HCT116 (cell line): ENCODE results near the gene FBXL19. TPM values are rescaled to one million over a fixed set of nuclear protein-coding genes. Genes with fewer than 3 reads are reported as not detected.
A peak's percentile ranks its signal among the peaks of the same experiment; 100 is the strongest.

Experiments used
- ATAC-seq: fragments of 200-7000 bp; cut with Tn5 transposase; 2 replicates; pipeline ENCODE4 v1.9.1; 2020; ENCODE audit warnings: mild to moderate bottlenecking, moderate library complexity
- BruUV-seq: library from RNA; stranded (reverse); fragments of 400-500 nt; replicated peaks from 2 replicates; lab custom pipeline; 2021; lab: Mats Ljungman, UMichigan
- CTCF ChIA-PET: fragments of 300-600 bp; sonication (Branson Sonifier 250); formaldehyde crosslinking; loops from one replicate; lab custom pipeline; 2021; ENCODE audit warnings: antibody characterized with exemption; lab: Charles Lee
- POLR2A ChIA-PET: fragments of 300-600, 350-600 bp; sonication (Branson Sonifier 250); formaldehyde crosslinking; loops from one replicate; lab custom pipeline; 2021; ENCODE audit warnings: antibody characterized with exemption; lab: Charles Lee
- RAD21 ChIA-PET, 2 experiments: fragments of 300-600 bp; sonication (Branson Sonifier 250); formaldehyde crosslinking; loops; one replicate each; lab custom pipeline; 2023; ENCODE audit warnings: low total read pairs in 2 of 2; ENCODE audit not compliant: uncharacterized antibody in 2 of 2, unreplicated experiment in 2 of 2, low non-redundant PET in 1 of 2; lab: Charles Lee
- DNase-seq: peaks from one replicate; pipeline ENCODE4 v3.0.0-alpha.2; 2010; ENCODE audit warnings: low read depth, low spot score
- H2AFZ ChIP-seq: fragments of 200-600 bp; shearing (Covaris generic), sonication (generic); 2 replicates; pipeline ENCODE4 v1.6.1; 2017; ENCODE audit warnings: low read depth, mixed run types, mixed read lengths, antibody characterized with exemption, low read length; ENCODE audit not compliant: poor library complexity, severe bottlenecking
- H3K27ac ChIP-seq: 2 replicates; pipeline ENCODE4 v1.5.1; 2012; ENCODE audit warnings: low read depth, low read length
- H3K27me3 ChIP-seq: fragments of 200-600 bp; sonication (generic); 2 replicates; pipeline ENCODE4 v1.6.1; 2016; ENCODE audit warnings: mixed run types, low read length, mixed read lengths; ENCODE audit not compliant: insufficient read depth
- H3K36me3 ChIP-seq, 2 experiments: fragments of 200-500 bp in 1 of 2; fragments of 200-600 bp in 1 of 2; sonication (Bioruptor generic) in 1 of 2; sonication (generic) in 1 of 2; 2 replicates each; pipeline versions ENCODE4 v1.5.1 to v1.6.1; 2014 to 2016; ENCODE audit warnings: low read length in 2 of 2, inconsistent platforms in 1 of 2, mixed read lengths in 1 of 2, mixed run types in 1 of 2; ENCODE audit not compliant: insufficient read depth in 2 of 2, control insufficient read depth in 1 of 2
- H3K4me1 ChIP-seq, 2 experiments: fragments of 200-600 bp in 1 of 2; sonication (generic) in 1 of 2; 2 replicates each; pipeline versions ENCODE4 v1.5.1 to v1.6.1; 2012 to 2017; ENCODE audit warnings: low read length in 2 of 2, inconsistent platforms in 1 of 2, mild to moderate bottlenecking in 1 of 2, mixed read lengths in 1 of 2, mixed run types in 1 of 2, moderate library complexity in 1 of 2; ENCODE audit not compliant: insufficient read depth in 2 of 2, control insufficient read depth in 1 of 2
- H3K4me2 ChIP-seq: fragments of 200-600 bp; sonication (generic); 2 replicates; pipeline ENCODE4 v1.6.1; 2017; ENCODE audit warnings: mixed run types, low read length, mixed read lengths
- H3K4me3 ChIP-seq, 2 experiments: fragments of 200-600 bp in 1 of 2; sonication (generic) in 1 of 2; replicated peaks in 1 of 2; 2 replicates each; pipeline ENCODE4 v1.5.1; 2011 to 2016; ENCODE audit warnings: low read length in 2 of 2, control low read depth in 1 of 2, low read depth in 1 of 2, mild to moderate bottlenecking in 1 of 2, mixed read lengths in 1 of 2, mixed run types in 1 of 2
- H3K79me2 ChIP-seq: fragments of 200-600 bp; sonication (generic); 2 replicates; pipeline ENCODE4 v1.6.1; 2017; ENCODE audit warnings: mild to moderate bottlenecking, mixed run types, low read length, moderate library complexity, mixed read lengths; ENCODE audit not compliant: insufficient read depth
- H3K9ac ChIP-seq: fragments of 200-600 bp; sonication (generic); 2 replicates; pipeline ENCODE4 v1.6.1; 2016; ENCODE audit warnings: low read length, mixed read lengths
- H3K9me2 ChIP-seq: fragments of 200-600 bp; sonication (generic), shearing (Covaris generic); 2 replicates; pipeline ENCODE4 v1.6.1; 2017; ENCODE audit warnings: mixed run types, mild to moderate bottlenecking, moderate library complexity; ENCODE audit not compliant: insufficient read depth
- H3K9me3 ChIP-seq, 2 experiments: fragments of 200-500 bp in 1 of 2; fragments of 200-600 bp in 1 of 2; sonication (Bioruptor generic) in 1 of 2; sonication (generic) in 1 of 2; 2 replicates each; pipeline ENCODE4 v1.6.1; 2014 to 2017; ENCODE audit warnings: low read length in 2 of 2, mixed read lengths in 2 of 2, inconsistent platforms in 1 of 2, low read depth in 1 of 2, mild to moderate bottlenecking in 1 of 2, mixed run types in 1 of 2, moderate library complexity in 1 of 2; ENCODE audit not compliant: control insufficient read depth in 1 of 2, insufficient read depth in 1 of 2
- H4K20me1 ChIP-seq: fragments of 200-600 bp; sonication (generic), shearing (Covaris generic); 2 replicates; pipeline ENCODE4 v1.6.1; 2017; ENCODE audit warnings: mixed run types, mild to moderate bottlenecking, moderate library complexity; ENCODE audit not compliant: insufficient read depth
- ATF3 ChIP-seq: IDR thresholded peaks from 2 replicates; pipeline ENCODE4 v1.6.1; 2012
- CBX3 ChIP-seq: IDR thresholded peaks from 2 replicates; pipeline ENCODE4 v1.6.1; 2012; ENCODE audit warnings: low read depth
- ELF1 ChIP-seq: IDR thresholded peaks from 2 replicates; pipeline ENCODE4 v1.6.1; 2012; ENCODE audit warnings: low read depth, borderline replicate concordance
- EZH2phosphoT487 ChIP-seq: fragments of 200-600 bp; IDR thresholded peaks from 2 replicates; pipeline ENCODE4 v1.6.1; 2018; ENCODE audit warnings: antibody characterized with exemption, borderline replicate concordance
- FOSL1 ChIP-seq: IDR thresholded peaks from 2 replicates; pipeline ENCODE4 v1.6.1; 2012; ENCODE audit warnings: low read depth
- JUND ChIP-seq: IDR thresholded peaks from 2 replicates; pipeline ENCODE4 v1.6.1; 2012
- MAX ChIP-seq: IDR thresholded peaks from 2 replicates; pipeline ENCODE4 v1.6.1; 2012
- POLR2A ChIP-seq: IDR thresholded peaks from 2 replicates; pipeline ENCODE4 v1.7.0; 2011; ENCODE audit warnings: borderline replicate concordance; ENCODE audit not compliant: insufficient read depth, insufficient read length; ENCODE audit errors: extremely low read depth
- POLR2AphosphoS5 ChIP-seq: IDR thresholded peaks from 2 replicates; pipeline ENCODE4 v1.6.1; 2011; ENCODE audit warnings: mild to moderate bottlenecking, low read depth, low read length, moderate library complexity
- SP1 ChIP-seq: IDR thresholded peaks from 2 replicates; pipeline ENCODE4 v1.6.1; 2012; ENCODE audit warnings: low read depth
- ZBTB33 ChIP-seq: IDR thresholded peaks from 2 replicates; pipeline ENCODE4 v1.6.1; 2011; ENCODE audit warnings: mild to moderate bottlenecking, low read length, moderate library complexity; ENCODE audit not compliant: insufficient replicate concordance; ENCODE audit errors: extremely low read depth
- ZFX ChIP-seq: fragments of 450-650 bp; IDR thresholded peaks from 2 replicates; pipeline ENCODE4 v1.6.1; 2017
- intact Hi-C: fragments of 100-400 bp; cut with micrococcal nuclease; formaldehyde crosslinking; loops from 2 replicates; pipeline ENCODE4 v1.10.0; 2022
- total RNA-seq: library from RNA; stranded (reverse); gene quantifications from one replicate; pipeline ENCODE4 v1.2.1, GENCODE V29; 2021; ENCODE audit not compliant: unreplicated experiment

FBXL19 gene
- total RNA-seq, 1 experiment from 2014 or later: 45.2 TPM

GRCh38 chr16:30894540-30895368 lies 28.6 kb upstream of the FBXL19 start:
- ChIA-PET RAD21 (no interaction called here), POLR2A (interaction anchor here (0.8 kb wide), 1 partner anchor 20 kb away, joined by 3 read pairs; no protein-coding TSS in a partner anchor), CTCF (no interaction called here)
- peaks cover 15% of the 10 kb centered on the region for H3K79me2 ChIP-seq
- no peaks in the 10 kb centered on the region for H4K20me1 ChIP-seq
- peak overlapping the region; percentile 100 for H3K4me2 ChIP-seq
- H3K9me2 ChIP-seq: no peaks in the 10 kb centered on the region
- no peak overlapping the region for H2AFZ ChIP-seq
- DNase-seq (no peak), ATAC-seq (no peak)
- H3K4me3 ChIP-seq: peak overlapping the region; percentile 27 to 93; a peak in 3 of 4 replicates
- H3K4me1 ChIP-seq: peaks cover 25 to 48% of the 10 kb centered on the region in 2 experiments
- TF ChIP-seq POLR2A (no peak), JUND (no peak), CBX3 (no peak), SP1 (no peak), EZH2phosphoT487 (no peak), POLR2AphosphoS5 (no peak), ZBTB33 (no peak), ZFX (no peak), FOSL1 (no peak), ATF3 (no peak), MAX (no peak), ELF1 (no peak)
- intact Hi-C loops: no loop called here
- H3K9me3 ChIP-seq: no peaks in the 10 kb centered on the region
- peak overlapping the region; percentile 77 for H3K9ac ChIP-seq
- H3K36me3 ChIP-seq: peaks cover 5 to 6% of the 10 kb centered on the region in 2 experiments; a peak in 2 of 4 replicates
- BruUV-seq: TSS peak; percentile 84
- peak overlapping the region; percentile 98 for H3K27ac ChIP-seq
- no peaks in the 10 kb centered on the region for H3K27me3 ChIP-seq
